NB4 (cell line): ENCODE data around the gene SNAP47.

Experiments used
- CTCF ChIP-seq: IDR thresholded peaks from one replicate; pipeline ENCODE4 v1.5.1; 2012; ENCODE audit warnings: low read depth, low read length
- MAX ChIP-seq: IDR thresholded peaks from 2 replicates; pipeline ENCODE4 v1.6.1; 2011; ENCODE audit warnings: low read depth, low read length
- MYC ChIP-seq: IDR thresholded peaks from 2 replicates; pipeline ENCODE4 v1.6.1; 2011; ENCODE audit warnings: low read depth, low read length
- POLR2A ChIP-seq: IDR thresholded peaks from 2 replicates; pipeline ENCODE4 v1.6.1; 2011; ENCODE audit warnings: mild to moderate bottlenecking; ENCODE audit not compliant: insufficient read length; ENCODE audit errors: extremely low read depth

- TF ChIP-seq CTCF (no peak), POLR2A (no peak), MAX (no peak), MYC (no peak)
These were observed 39.8 kb downstream of the SNAP47 start for GRCh38 chr1:227774821-227775661.
